B cell (primary cell): ENCODE results near the gene ANKS6. TPM values are rescaled to one million over a fixed set of nuclear protein-coding genes. Genes with fewer than 3 reads are reported as not detected.

Experiments used
- ATAC-seq: fragments of 200-7000 bp; cut with Tn5 transposase; one replicate; pipeline ENCODE4 v1.10.0; 2021; ENCODE audit warnings: low read depth, mild to moderate bottlenecking, moderate number of reproducible peaks, moderate library complexity
- CTCF ChIA-PET: fragments of 350-600 bp; sonication (Branson Sonifier 250); formaldehyde crosslinking; loops from one replicate; lab custom pipeline; 2021; ENCODE audit warnings: antibody characterized with exemption, inconsistent platforms; lab: Charles Lee
- POLR2A ChIA-PET: fragments of 350-600 bp; sonication (Branson Sonifier 250); formaldehyde crosslinking; loops from one replicate; lab custom pipeline; 2021; ENCODE audit warnings: antibody characterized with exemption; lab: Charles Lee
- DNase-seq: peaks from one replicate; pipeline ENCODE4 v3.0.0; 2013
- H2AFZ ChIP-seq: 2 replicates; pipeline ENCODE4 v1.6.1; 2012; ENCODE audit warnings: mild to moderate bottlenecking, low read depth, low read length; ENCODE audit not compliant: insufficient read depth, poor library complexity, severe bottlenecking
- H3K27ac ChIP-seq, 2 donors: 1 replicate in 1 of 2; 2 replicates in 1 of 2; pipeline ENCODE4 v1.5.1; 2012 to 2013; ENCODE audit warnings: low read length in 2 of 2, mild to moderate bottlenecking in 2 of 2, moderate library complexity in 1 of 2
- H3K27me3 ChIP-seq, 4 experiments: fragments of 200-600 bp in 1 of 4; sonication (generic) in 1 of 4; replicated peaks in 1 of 4; 1 replicate in 2 of 4; 2 replicates in 2 of 4; pipeline versions ENCODE4 v1.6.1 to v1.7.0; 2013 to 2016; ENCODE audit warnings: low read length in 3 of 4, mild to moderate bottlenecking in 2 of 4, mixed read lengths in 1 of 4, moderate library complexity in 1 of 4; ENCODE audit not compliant: insufficient read depth in 4 of 4, control insufficient read depth in 3 of 4; ENCODE audit errors: control extremely low read depth in 1 of 4
- H3K36me3 ChIP-seq, 2 experiments: replicated peaks in 1 of 2; 1 replicate in 1 of 2; 2 replicates in 1 of 2; pipeline versions ENCODE4 v1.6.1 to v1.7.1; 2013; ENCODE audit warnings: low read length in 1 of 2; ENCODE audit not compliant: insufficient read depth in 2 of 2, control insufficient read depth in 1 of 2; ENCODE audit errors: control extremely low read depth in 1 of 2, extremely low read depth in 1 of 2
- H3K4me1 ChIP-seq, 2 donors: fragments of 200-600 bp in 1 of 2; sonication (generic) in 1 of 2; 1 replicate in 1 of 2; 2 replicates in 1 of 2; pipeline versions ENCODE4 v1.5.1 to v1.6.1; 2013 to 2017; ENCODE audit warnings: low read length in 2 of 2; ENCODE audit not compliant: control insufficient read depth in 2 of 2, insufficient read depth in 2 of 2
- H3K4me2 ChIP-seq: replicated peaks from 2 replicates; pipeline ENCODE3; 2012; ENCODE audit warnings: mild to moderate bottlenecking, low read depth, low read length; ENCODE audit not compliant: poor library complexity, severe bottlenecking
- H3K4me3 ChIP-seq, 5 experiments: fragments of 200-600 bp in 1 of 5; sonication (generic) in 1 of 5; 1 replicate in 3 of 5; 2 replicates in 2 of 5; pipeline versions ENCODE4 v1.5.1 to v1.7.0; 2011 to 2016; ENCODE audit warnings: low read length in 4 of 5, mild to moderate bottlenecking in 4 of 5, low read depth in 2 of 5, control low read depth in 1 of 5, moderate library complexity in 1 of 5; ENCODE audit not compliant: insufficient read depth in 1 of 5; ENCODE audit errors: control extremely low read depth in 1 of 5, extremely low read depth in 1 of 5
- H3K79me2 ChIP-seq: fragments of 200-600 bp; sonication (generic); one replicate; pipeline ENCODE4 v1.6.0; 2016; ENCODE audit warnings: low read length; ENCODE audit not compliant: control insufficient read depth, insufficient read depth
- H3K9ac ChIP-seq: fragments of 200-600 bp; sonication (generic); 2 replicates; pipeline ENCODE4 v1.6.1; 2017; ENCODE audit warnings: mild to moderate bottlenecking, low read length, moderate library complexity
- H3K9me3 ChIP-seq, 3 donors: one replicate each; pipeline versions ENCODE4 v1.6.1 to v1.7.1; 2013; ENCODE audit warnings: low read length in 2 of 3; ENCODE audit not compliant: control insufficient read depth in 2 of 3, insufficient read depth in 1 of 3; ENCODE audit errors: control extremely low read depth in 1 of 3
- H4K20me1 ChIP-seq: 2 replicates; pipeline ENCODE4 v1.6.0; 2012; ENCODE audit warnings: mild to moderate bottlenecking, low read length; ENCODE audit not compliant: insufficient read depth, control insufficient read depth, poor library complexity, severe bottlenecking
- H3K27ac Mint-ChIP-seq: one replicate; pipeline ENCODE4 v1.8.0; 2021; ENCODE audit warnings: mixed read lengths
- H3K27me3 Mint-ChIP-seq: one replicate; pipeline ENCODE4 v1.8.0; 2021; ENCODE audit warnings: mixed read lengths
- H3K4me1 Mint-ChIP-seq: one replicate; pipeline ENCODE4 v1.8.0; 2021; ENCODE audit warnings: mixed read lengths
- H3K4me3 Mint-ChIP-seq: one replicate; pipeline ENCODE4 v1.8.0; 2021; ENCODE audit warnings: mixed read lengths
- H3K9me3 Mint-ChIP-seq: one replicate; pipeline ENCODE4 v1.8.0; 2022; ENCODE audit warnings: mixed read lengths; ENCODE audit not compliant: insufficient read depth
- EZH2 ChIP-seq: IDR thresholded peaks from 2 replicates; pipeline ENCODE4 v1.6.1; 2012; ENCODE audit warnings: borderline replicate concordance, low read depth, mild to moderate bottlenecking, moderate library complexity, low read length; ENCODE audit not compliant: insufficient read depth, poor library complexity, severe bottlenecking
- whole genome bisulfite sequencing: methylation state at CpG from one replicate; pipeline ENCODE4 v1.1.5; 2013; ENCODE audit warnings: missing lambda C conversion rate; ENCODE audit not compliant: insufficient coverage; 5-methylcytosine and 5-hydroxymethylcytosine counted together
- intact Hi-C: fragments of 100-400 bp; cut with micrococcal nuclease; formaldehyde crosslinking; loops from one replicate; pipeline ENCODE4 v1.10.0; 2022
- polyA plus RNA-seq: library from polyadenylated mRNA; depleted of rRNA; stranded (reverse); fragments of >200 nt; gene quantifications from 2 replicates; pipeline ENCODE4 v1.2.3, GENCODE V29; 2012
- total RNA-seq, 2 donors: library from RNA; stranded (reverse); fragments of 120-200 nt in 1 of 2; gene quantifications; 1 replicate in 1 of 2; 2 replicates in 1 of 2; pipeline versions ENCODE4 v1.2.3 to v1.2.4, GENCODE V29; 2013 to 2022
- TF ChIP-seq, protein P1 (sequence below): fragments of 200-600 bp; IDR thresholded peaks from one replicate; pipeline ENCODE4 v1.8.0; 2022; ENCODE audit warnings: antibody characterized with exemption, mild to moderate bottlenecking

ANKS6 gene
- total and polyA plus RNA-seq, 2 donors (not counting 1 experiment from before 2014, with no cell fraction given), result 11.4 to 16.1 TPM

DNA sequence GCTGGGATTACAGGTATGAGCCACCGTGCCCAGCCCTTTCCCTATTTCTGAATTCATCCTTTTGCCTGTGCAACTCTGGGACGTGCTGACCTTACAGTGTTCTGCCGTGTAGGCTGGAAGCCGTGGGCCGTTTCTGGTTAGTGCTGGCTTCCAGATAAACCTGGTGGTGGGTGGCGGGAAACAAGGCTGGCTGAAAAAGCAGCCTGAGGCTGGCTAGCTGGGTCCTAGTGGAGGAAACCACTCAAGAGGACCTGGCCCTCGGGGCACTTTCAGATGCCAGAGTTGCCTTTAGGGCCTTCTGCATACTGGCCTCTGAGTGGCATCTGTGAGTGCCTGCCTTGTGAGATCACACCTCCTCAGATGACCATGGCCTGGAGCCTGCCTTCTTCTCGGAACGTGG, 38.0 kb upstream of the ANKS6 start:
- ChIA-PET POLR2A (no interaction called here), CTCF (interaction anchor here (5.6 kb wide), 1 partner anchor 13 kb away, joined by 38 read pairs; no protein-coding TSS in a partner anchor)
- no peak for ATAC-seq
- H3K27ac Mint-ChIP-seq, result no peak overlapping the region
- no peak for TF ChIP-seq EZH2
- TF ChIP-seq, protein P1, sequence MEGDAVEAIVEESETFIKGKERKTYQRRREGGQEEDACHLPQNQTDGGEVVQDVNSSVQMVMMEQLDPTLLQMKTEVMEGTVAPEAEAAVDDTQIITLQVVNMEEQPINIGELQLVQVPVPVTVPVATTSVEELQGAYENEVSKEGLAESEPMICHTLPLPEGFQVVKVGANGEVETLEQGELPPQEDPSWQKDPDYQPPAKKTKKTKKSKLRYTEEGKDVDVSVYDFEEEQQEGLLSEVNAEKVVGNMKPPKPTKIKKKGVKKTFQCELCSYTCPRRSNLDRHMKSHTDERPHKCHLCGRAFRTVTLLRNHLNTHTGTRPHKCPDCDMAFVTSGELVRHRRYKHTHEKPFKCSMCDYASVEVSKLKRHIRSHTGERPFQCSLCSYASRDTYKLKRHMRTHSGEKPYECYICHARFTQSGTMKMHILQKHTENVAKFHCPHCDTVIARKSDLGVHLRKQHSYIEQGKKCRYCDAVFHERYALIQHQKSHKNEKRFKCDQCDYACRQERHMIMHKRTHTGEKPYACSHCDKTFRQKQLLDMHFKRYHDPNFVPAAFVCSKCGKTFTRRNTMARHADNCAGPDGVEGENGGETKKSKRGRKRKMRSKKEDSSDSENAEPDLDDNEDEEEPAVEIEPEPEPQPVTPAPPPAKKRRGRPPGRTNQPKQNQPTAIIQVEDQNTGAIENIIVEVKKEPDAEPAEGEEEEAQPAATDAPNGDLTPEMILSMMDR, result no peak
- H3K9ac ChIP-seq, result no peak overlapping the region
- no peaks in the 10 kb centered on the region for H3K4me1 ChIP-seq
- H3K4me2 ChIP-seq, result no peak overlapping the region
- H3K79me2 ChIP-seq, result no peaks in the 10 kb centered on the region
- H4K20me1 ChIP-seq, result no peaks in the 10 kb centered on the region
- H2AFZ ChIP-seq, result no peak overlapping the region
- no peaks in the 10 kb centered on the region for H3K27me3 ChIP-seq
- peaks cover 0 to 2% of the 10 kb centered on the region in 2 experiments for H3K36me3 ChIP-seq
- intact Hi-C loops, result no loop called here
- no peak overlapping the region for H3K27ac ChIP-seq
- WGBS, result 99% methylated on average over 9 of the region's 9 CpGs
- H3K27me3 Mint-ChIP-seq, result no peaks in the 10 kb centered on the region
- H3K4me3 Mint-ChIP-seq, result no peak overlapping the region
- DNase-seq, result no peak
- H3K9me3 Mint-ChIP-seq, result no peaks in the 10 kb centered on the region
- H3K4me3 ChIP-seq, result no peak overlapping the region
- H3K9me3 ChIP-seq, result no peaks in the 10 kb centered on the region
- no peaks in the 10 kb centered on the region for H3K4me1 Mint-ChIP-seq

DNA sequence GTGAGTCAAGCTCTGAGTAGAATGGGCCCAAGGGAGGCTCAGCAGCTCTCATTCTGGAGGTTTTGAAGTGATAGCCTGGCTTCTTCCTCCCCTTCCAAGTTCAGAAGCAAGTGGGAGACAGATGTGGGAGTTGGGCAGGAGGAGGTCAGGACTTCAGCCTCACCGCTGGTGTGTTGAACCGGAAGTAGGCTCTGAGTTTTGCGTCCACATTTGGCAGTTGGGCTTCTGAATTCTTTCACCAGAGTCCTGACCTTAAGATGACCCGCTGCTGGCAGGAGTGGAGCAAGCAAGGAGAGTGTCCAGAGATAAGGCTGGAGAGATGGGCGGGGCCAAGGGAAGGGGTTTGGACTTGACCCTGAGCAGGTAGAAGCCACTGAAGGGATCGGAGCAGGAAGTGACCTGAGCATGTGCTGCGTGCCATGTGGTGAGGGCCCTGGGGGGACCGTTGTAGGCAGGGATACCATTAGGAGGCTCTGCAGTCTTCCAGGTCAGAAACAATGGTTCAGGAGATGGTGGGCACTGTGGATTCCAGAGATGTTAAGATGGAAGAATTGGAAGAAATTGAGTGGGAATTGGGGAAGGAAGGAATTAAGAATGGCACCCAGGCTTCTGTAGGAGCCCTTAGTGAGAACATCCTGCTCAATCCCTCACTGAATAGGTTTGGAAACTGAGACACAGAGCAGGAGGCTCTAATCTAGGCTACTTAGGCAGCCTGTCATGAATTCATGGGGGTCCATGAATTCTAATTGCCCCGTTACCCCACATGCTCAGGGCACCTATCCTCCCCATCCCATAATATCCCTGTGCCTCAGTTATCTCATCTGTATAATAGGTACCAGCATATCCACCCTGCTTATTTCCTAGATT, 37.0 kb upstream of the ANKS6 start:
- Histone ChIP-seq H3K4me3 (no peak overlapping the region), H2AFZ (no peak overlapping the region), H3K4me2 (no peak overlapping the region), H3K27ac (no peak overlapping the region), H3K9me3 (no peaks in the 10 kb centered on the region), H4K20me1 (no peaks in the 10 kb centered on the region), H3K36me3 (peaks cover 0 to 2% of the 10 kb centered on the region in 2 experiments), H3K79me2 (no peaks in the 10 kb centered on the region), H3K27me3 (no peaks in the 10 kb centered on the region), H3K4me1 (no peaks in the 10 kb centered on the region), H3K9ac (no peak overlapping the region)
- no peak for TF ChIP-seq EZH2
- TF ChIP-seq, protein P1, result no peak
- no peaks in the 10 kb centered on the region for H3K27me3 Mint-ChIP-seq
- DNase-seq (no peak), ATAC-seq (no peak)
- POLR2A ChIA-PET, result no interaction called here
- H3K27ac Mint-ChIP-seq, result no peak overlapping the region
- no peak overlapping the region for H3K4me3 Mint-ChIP-seq
- CTCF ChIA-PET, result no interaction called here
- H3K9me3 Mint-ChIP-seq, result no peaks in the 10 kb centered on the region
- 95% methylated on average over 9 of the region's 9 CpGs for WGBS
- H3K4me1 Mint-ChIP-seq, result no peaks in the 10 kb centered on the region
- intact Hi-C loops, result no loop called here
